AG10803 (cell line): ENCODE measurements around the gene NEK7.
A peak's percentile ranks its signal among the peaks of the same experiment; 100 is the strongest.
"Not testable (repeated sequence)": the region's sequence is repeated elsewhere in the genome, so short reads cannot be mapped to it uniquely, and the experiment has no call there.

ENCODE experiments used
- DNase-seq: peaks from one replicate; pipeline ENCODE4 v3.0.0; 2010; ENCODE audit warnings: low read depth
- H3K4me3 ChIP-seq: 2 replicates; pipeline ENCODE4 v1.5.1; 2011; ENCODE audit warnings: mild to moderate bottlenecking, low read length, control low read depth
- TF ChIP-seq, protein P1 (sequence below): conservative IDR thresholded peaks from 2 replicates; pipeline ENCODE4 v1.5.1; 2011; ENCODE audit warnings: mild to moderate bottlenecking, low read length, control low read depth, inconsistent platforms

The NEK7 gene

DNA sequence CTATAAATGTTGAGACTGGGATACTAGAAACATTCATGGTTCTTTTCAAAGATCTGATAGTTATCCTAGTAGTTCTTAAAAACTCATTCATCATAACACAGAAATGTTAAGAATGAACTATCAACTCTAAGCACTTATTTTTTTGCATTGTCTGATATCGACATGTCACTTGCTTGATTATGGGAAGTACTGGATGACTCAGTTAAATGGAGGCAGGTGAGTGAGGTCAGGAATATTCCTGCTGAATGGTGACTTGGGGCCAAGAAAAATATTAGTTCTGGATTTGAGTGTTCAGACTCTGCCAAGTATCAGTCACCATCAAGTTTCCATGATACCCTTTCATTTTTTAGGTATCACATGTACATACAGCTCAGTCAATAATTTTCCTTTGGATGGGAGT lies 63.6 kb downstream of the NEK7 start:
- peak; percentile 32 for DNase-seq
- H3K4me3 ChIP-seq, result no peak overlapping the region
- TF ChIP-seq, protein P1, sequence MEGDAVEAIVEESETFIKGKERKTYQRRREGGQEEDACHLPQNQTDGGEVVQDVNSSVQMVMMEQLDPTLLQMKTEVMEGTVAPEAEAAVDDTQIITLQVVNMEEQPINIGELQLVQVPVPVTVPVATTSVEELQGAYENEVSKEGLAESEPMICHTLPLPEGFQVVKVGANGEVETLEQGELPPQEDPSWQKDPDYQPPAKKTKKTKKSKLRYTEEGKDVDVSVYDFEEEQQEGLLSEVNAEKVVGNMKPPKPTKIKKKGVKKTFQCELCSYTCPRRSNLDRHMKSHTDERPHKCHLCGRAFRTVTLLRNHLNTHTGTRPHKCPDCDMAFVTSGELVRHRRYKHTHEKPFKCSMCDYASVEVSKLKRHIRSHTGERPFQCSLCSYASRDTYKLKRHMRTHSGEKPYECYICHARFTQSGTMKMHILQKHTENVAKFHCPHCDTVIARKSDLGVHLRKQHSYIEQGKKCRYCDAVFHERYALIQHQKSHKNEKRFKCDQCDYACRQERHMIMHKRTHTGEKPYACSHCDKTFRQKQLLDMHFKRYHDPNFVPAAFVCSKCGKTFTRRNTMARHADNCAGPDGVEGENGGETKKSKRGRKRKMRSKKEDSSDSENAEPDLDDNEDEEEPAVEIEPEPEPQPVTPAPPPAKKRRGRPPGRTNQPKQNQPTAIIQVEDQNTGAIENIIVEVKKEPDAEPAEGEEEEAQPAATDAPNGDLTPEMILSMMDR, result no peak

DNA sequence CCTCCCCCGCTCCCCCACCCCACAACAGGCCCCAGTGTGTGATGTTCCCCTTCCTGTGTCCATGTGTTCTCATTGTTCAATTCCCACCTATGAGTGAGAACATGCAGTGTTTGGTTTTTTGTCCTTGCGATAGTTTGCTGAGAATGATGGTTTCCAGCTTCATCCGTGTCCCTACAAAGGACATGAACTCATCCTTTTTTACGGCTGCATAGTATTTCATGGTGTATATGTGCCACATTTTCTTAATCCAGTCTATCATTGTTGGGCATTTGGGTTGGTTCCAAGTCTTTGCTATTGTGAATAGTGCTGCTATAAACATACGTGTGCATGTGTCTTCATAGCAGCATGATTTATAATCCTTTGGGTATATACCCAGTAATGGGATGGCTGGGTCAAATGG lies 70.2 kb downstream of the NEK7 start:
- not testable (repeated sequence) for DNase-seq, H3K4me3 ChIP-seq

DNA sequence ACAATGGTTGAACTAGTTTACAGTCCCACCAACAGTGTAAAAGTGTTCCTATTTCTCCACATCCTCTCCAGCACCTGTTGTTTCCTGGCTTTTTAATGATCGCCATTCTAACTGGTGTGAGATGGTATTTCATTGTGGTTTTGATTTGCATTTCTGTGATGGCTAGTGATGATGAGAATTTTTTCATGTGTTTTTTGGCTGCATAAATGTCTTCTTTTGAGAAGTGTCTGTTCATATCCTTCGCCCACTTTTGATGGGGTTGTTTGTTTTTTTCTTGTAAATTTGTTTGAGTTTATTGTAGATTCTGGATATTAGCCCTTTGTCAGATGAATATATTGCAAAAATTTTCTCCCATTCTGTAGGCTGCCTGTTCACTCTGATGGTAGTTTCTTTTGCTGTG lies 70.7 kb downstream of the NEK7 start:
- not testable (repeated sequence) for DNase-seq, H3K4me3 ChIP-seq

DNA sequence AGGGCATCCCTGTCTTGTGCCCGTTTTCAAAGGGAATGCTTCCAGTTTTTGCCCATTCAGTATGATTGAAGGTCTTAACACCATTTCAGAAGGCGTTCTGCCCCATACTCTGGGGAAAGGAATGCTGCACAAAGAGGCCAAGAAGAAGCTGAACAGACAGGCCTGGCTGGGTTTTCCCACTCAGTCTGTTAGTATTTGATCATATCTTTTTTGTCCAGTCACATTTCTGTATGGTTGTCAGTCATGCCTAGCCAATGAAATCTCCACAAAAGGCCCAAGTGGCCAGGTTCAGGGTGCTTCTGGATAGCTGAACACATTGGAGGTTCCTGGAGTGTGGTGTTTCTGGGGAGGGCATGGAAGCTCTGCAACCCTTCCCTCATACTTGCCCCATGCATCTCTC lies 72.1 kb downstream of the NEK7 start:
- H3K4me3 ChIP-seq, result no peak overlapping the region
- TF ChIP-seq, protein P1, result no peak
- DNase-seq, result no peak

DNA sequence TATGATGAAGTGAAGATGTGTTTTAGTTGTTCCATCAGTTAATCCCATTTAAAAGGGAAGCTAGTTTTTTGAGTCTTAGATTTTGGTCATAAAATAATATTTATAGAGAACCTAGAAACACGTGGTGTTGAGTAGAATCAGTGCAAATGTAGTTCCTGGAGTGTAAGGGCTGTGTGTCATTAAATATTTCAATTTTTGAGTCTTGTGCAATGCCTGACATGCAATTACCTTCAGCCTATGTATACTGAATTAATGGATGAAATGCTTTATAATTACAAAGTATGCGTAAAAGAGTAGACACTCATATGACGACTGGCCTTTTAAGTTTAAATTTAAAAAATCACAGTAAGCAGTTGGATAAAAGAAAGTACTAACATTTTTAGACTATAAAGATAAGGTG lies 75.0 kb downstream of the NEK7 start:
- no peak for DNase-seq
- TF ChIP-seq, protein P1, result no peak

DNA sequence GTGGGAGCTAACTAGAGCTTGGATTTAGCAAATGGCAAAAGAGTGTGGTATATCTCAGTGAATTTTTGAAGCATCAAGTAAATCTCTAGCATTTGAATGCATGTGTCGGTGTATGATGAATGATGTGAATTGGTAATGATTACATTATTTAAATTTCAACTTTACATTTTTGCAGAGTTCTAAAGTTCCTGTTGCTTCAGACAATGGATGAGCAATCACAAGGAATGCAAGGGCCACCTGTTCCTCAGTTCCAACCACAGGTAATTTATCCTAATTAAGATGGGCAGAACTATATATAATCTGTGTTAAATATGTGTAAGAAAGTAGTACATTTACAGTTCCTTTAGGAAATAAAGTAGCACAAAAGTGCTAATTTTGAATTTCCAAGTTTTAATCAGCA lies 75.6 kb downstream of the NEK7 start:
- TF ChIP-seq, protein P1, result no peak
- no peak overlapping the region for H3K4me3 ChIP-seq
- DNase-seq, result no peak

More for the DNA sequence above, 75.0 kb downstream of the NEK7 start:
- H3K4me3 ChIP-seq, result no peak overlapping the region

DNA sequence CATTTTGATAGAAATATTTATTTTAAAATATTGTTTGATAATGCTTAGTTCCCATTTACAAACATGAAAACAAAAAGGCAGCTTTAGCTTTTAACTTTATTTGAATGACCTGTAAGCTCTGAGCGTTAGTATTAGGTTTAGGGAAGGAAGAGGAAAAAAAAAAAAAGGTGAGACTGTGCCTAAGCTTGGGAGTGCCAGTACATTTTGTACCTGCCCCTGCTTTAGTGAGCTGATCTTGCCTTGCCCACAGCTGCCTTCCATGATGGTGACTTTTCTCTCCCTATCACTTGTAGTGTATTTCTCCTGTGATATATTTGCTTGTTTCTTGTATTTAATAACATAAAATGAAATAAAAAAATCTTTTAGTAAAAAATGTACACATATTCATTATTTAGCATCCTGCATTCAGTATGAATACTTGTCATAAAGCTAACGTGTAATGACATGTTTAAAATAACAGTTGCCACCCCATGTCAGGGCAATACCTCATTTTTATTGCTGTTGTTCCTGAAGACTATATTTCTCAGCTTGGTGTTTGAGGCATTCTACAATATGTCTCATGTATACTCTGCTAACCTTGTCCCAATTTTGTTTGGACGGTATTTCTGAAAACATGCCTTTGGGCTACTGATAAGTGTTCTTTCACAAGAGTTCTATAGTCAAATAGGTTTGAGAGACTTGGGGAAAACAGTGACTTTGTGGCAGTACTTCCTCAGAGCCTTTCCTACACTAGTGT lies 76.3 kb downstream of the NEK7 start:
- TF ChIP-seq, protein P1, result no peak
- H3K4me3 ChIP-seq, result no peak overlapping the region
- DNase-seq, result no peak

DNA sequence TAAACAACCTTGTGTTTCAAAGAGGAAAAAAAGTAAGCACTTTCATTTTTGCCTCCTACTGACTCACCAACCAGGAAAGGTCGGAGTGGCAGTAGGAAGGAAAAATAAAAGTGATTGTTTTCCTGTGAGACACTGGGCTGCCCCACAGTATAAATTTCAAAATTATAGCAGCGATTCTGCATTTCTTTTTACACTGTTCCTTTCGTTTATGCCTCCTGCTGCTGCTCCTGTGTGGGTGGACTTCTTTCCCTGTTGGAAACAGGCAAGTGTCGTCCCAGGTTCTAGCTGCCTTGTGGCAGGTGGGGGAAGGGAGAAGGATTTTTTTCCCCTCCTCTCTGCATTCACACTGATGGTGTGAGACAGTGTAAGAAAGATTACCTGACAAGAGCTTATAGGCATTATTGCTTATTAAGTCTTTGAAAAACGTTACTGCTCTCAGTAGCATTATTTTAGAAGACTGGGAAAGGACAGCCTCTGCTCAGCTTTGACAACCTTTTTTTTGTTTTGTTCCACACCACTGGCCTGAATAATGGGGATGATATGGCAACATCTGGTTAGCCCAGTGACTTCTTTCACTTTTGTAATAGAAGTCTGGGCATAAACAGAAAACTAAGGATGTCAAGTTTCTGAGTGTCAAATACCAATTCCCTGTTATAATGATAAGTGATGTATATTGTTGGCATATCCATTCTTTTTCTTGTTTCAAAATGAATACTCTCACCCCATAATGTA lies 77.9 kb downstream of the NEK7 start:
- no peak for DNase-seq
- peak overlapping the region; percentile 3; the same call in 1 of the 2 replicates for H3K4me3 ChIP-seq
- TF ChIP-seq, protein P1, result no peak
